HCT116 (cell line): Measurements from ENCODE around the gene CFAP97. TPM values are rescaled to one million over a fixed set of nuclear protein-coding genes. Genes with fewer than 3 reads are reported as not detected.

Source experiments
- ATAC-seq: fragments of 200-7000 bp; cut with Tn5 transposase; 2 replicates; pipeline ENCODE4 v1.9.1; 2020; ENCODE audit warnings: mild to moderate bottlenecking, moderate library complexity
- BruUV-seq: library from RNA; stranded (reverse); fragments of 400-500 nt; replicated peaks from 2 replicates; lab custom pipeline; 2021; lab: Mats Ljungman, UMichigan
- CTCF ChIA-PET: fragments of 300-600 bp; sonication (Branson Sonifier 250); formaldehyde crosslinking; loops from one replicate; lab custom pipeline; 2021; ENCODE audit warnings: antibody characterized with exemption; lab: Charles Lee
- POLR2A ChIA-PET: fragments of 300-600, 350-600 bp; sonication (Branson Sonifier 250); formaldehyde crosslinking; loops from one replicate; lab custom pipeline; 2021; ENCODE audit warnings: antibody characterized with exemption; lab: Charles Lee
- RAD21 ChIA-PET, 2 experiments: fragments of 300-600 bp; sonication (Branson Sonifier 250); formaldehyde crosslinking; loops; one replicate each; lab custom pipeline; 2023; ENCODE audit warnings: low total read pairs in 2 of 2; ENCODE audit not compliant: uncharacterized antibody in 2 of 2, unreplicated experiment in 2 of 2, low non-redundant PET in 1 of 2; lab: Charles Lee
- DNase-seq: peaks from one replicate; pipeline ENCODE4 v3.0.0-alpha.2; 2010; ENCODE audit warnings: low read depth, low spot score
- H2AFZ ChIP-seq: fragments of 200-600 bp; shearing (Covaris generic), sonication (generic); 2 replicates; pipeline ENCODE4 v1.6.1; 2017; ENCODE audit warnings: low read depth, mixed run types, mixed read lengths, antibody characterized with exemption, low read length; ENCODE audit not compliant: poor library complexity, severe bottlenecking
- H3K27ac ChIP-seq: 2 replicates; pipeline ENCODE4 v1.5.1; 2012; ENCODE audit warnings: low read depth, low read length
- H3K27me3 ChIP-seq: fragments of 200-600 bp; sonication (generic); 2 replicates; pipeline ENCODE4 v1.6.1; 2016; ENCODE audit warnings: mixed run types, low read length, mixed read lengths; ENCODE audit not compliant: insufficient read depth
- H3K36me3 ChIP-seq, 2 experiments: fragments of 200-500 bp in 1 of 2; fragments of 200-600 bp in 1 of 2; sonication (Bioruptor generic) in 1 of 2; sonication (generic) in 1 of 2; 2 replicates each; pipeline versions ENCODE4 v1.5.1 to v1.6.1; 2014 to 2016; ENCODE audit warnings: low read length in 2 of 2, inconsistent platforms in 1 of 2, mixed read lengths in 1 of 2, mixed run types in 1 of 2; ENCODE audit not compliant: insufficient read depth in 2 of 2, control insufficient read depth in 1 of 2
- H3K4me1 ChIP-seq, 2 experiments: fragments of 200-600 bp in 1 of 2; sonication (generic) in 1 of 2; 2 replicates each; pipeline versions ENCODE4 v1.5.1 to v1.6.1; 2012 to 2017; ENCODE audit warnings: low read length in 2 of 2, inconsistent platforms in 1 of 2, mild to moderate bottlenecking in 1 of 2, mixed read lengths in 1 of 2, mixed run types in 1 of 2, moderate library complexity in 1 of 2; ENCODE audit not compliant: insufficient read depth in 2 of 2, control insufficient read depth in 1 of 2
- H3K4me2 ChIP-seq: fragments of 200-600 bp; sonication (generic); 2 replicates; pipeline ENCODE4 v1.6.1; 2017; ENCODE audit warnings: mixed run types, low read length, mixed read lengths
- H3K4me3 ChIP-seq, 2 experiments: fragments of 200-600 bp in 1 of 2; sonication (generic) in 1 of 2; replicated peaks in 1 of 2; 2 replicates each; pipeline ENCODE4 v1.5.1; 2011 to 2016; ENCODE audit warnings: low read length in 2 of 2, control low read depth in 1 of 2, low read depth in 1 of 2, mild to moderate bottlenecking in 1 of 2, mixed read lengths in 1 of 2, mixed run types in 1 of 2
- H3K79me2 ChIP-seq: fragments of 200-600 bp; sonication (generic); 2 replicates; pipeline ENCODE4 v1.6.1; 2017; ENCODE audit warnings: mild to moderate bottlenecking, mixed run types, low read length, moderate library complexity, mixed read lengths; ENCODE audit not compliant: insufficient read depth
- H3K9ac ChIP-seq: fragments of 200-600 bp; sonication (generic); 2 replicates; pipeline ENCODE4 v1.6.1; 2016; ENCODE audit warnings: low read length, mixed read lengths
- H3K9me2 ChIP-seq: fragments of 200-600 bp; sonication (generic), shearing (Covaris generic); 2 replicates; pipeline ENCODE4 v1.6.1; 2017; ENCODE audit warnings: mixed run types, mild to moderate bottlenecking, moderate library complexity; ENCODE audit not compliant: insufficient read depth
- H3K9me3 ChIP-seq, 2 experiments: fragments of 200-500 bp in 1 of 2; fragments of 200-600 bp in 1 of 2; sonication (Bioruptor generic) in 1 of 2; sonication (generic) in 1 of 2; 2 replicates each; pipeline ENCODE4 v1.6.1; 2014 to 2017; ENCODE audit warnings: low read length in 2 of 2, mixed read lengths in 2 of 2, inconsistent platforms in 1 of 2, low read depth in 1 of 2, mild to moderate bottlenecking in 1 of 2, mixed run types in 1 of 2, moderate library complexity in 1 of 2; ENCODE audit not compliant: control insufficient read depth in 1 of 2, insufficient read depth in 1 of 2
- H4K20me1 ChIP-seq: fragments of 200-600 bp; sonication (generic), shearing (Covaris generic); 2 replicates; pipeline ENCODE4 v1.6.1; 2017; ENCODE audit warnings: mixed run types, mild to moderate bottlenecking, moderate library complexity; ENCODE audit not compliant: insufficient read depth
- CEBPB ChIP-seq: IDR thresholded peaks from 2 replicates; pipeline ENCODE4 v1.6.1; 2012; ENCODE audit warnings: low read depth
- EGR1 ChIP-seq: IDR thresholded peaks from 2 replicates; pipeline ENCODE4 v1.6.1; 2012; ENCODE audit warnings: low read depth
- POLR2A ChIP-seq: IDR thresholded peaks from 2 replicates; pipeline ENCODE4 v1.7.0; 2011; ENCODE audit warnings: borderline replicate concordance; ENCODE audit not compliant: insufficient read depth, insufficient read length; ENCODE audit errors: extremely low read depth
- RAD21 ChIP-seq: IDR thresholded peaks from 2 replicates; pipeline ENCODE4 v1.6.1; 2012; ENCODE audit warnings: low read depth, mild to moderate bottlenecking
- ZNF274 ChIP-seq: fragments of 200-500 bp; sonication (Bioruptor generic); IDR thresholded peaks from 2 replicates; pipeline ENCODE4 v1.6.1; 2014; ENCODE audit warnings: mild to moderate bottlenecking, low read depth, low read length, inconsistent platforms
- intact Hi-C: fragments of 100-400 bp; cut with micrococcal nuclease; formaldehyde crosslinking; loops from 2 replicates; pipeline ENCODE4 v1.10.0; 2022
- total RNA-seq: library from RNA; stranded (reverse); gene quantifications from one replicate; pipeline ENCODE4 v1.2.1, GENCODE V29; 2021; ENCODE audit not compliant: unreplicated experiment
- TF ChIP-seq, protein P1 (sequence below), 3 experiments: fragments of 200-600 bp in 1 of 3; sonication (generic) in 1 of 3; IDR thresholded peaks in 2 of 3; conservative IDR thresholded peaks in 1 of 3; 2 replicates each; pipeline ENCODE4 v1.5.1; 2012 to 2017; ENCODE audit warnings: low read depth in 2 of 3, low read length in 2 of 3, antibody characterized with exemption in 1 of 3, borderline replicate concordance in 1 of 3, control low read depth in 1 of 3, mild to moderate bottlenecking in 1 of 3, mixed read lengths in 1 of 3, mixed run types in 1 of 3, moderate library complexity in 1 of 3; ENCODE audit not compliant: insufficient read depth in 1 of 3

Gene CFAP97
- total RNA-seq, 1 experiment from 2014 or later = 57.7 TPM

GRCh38 chr4:185134307-185134869 is 69.4 kb downstream of the CFAP97 start:
- RAD21 ChIA-PET = interaction anchor here (0.9 to 1.6 kb wide), 5 partner anchors 49 to 129 kb away, joined by 3 to 5 read pairs (median 4); no protein-coding TSS in a partner anchor
- BruUV-seq = no TSS peak
- TF ChIP-seq CEBPB (peak; percentile 62; the same call in 1 of the 2 replicates), RAD21 (peak; percentile 96), EGR1 (no peak), POLR2A (no peak), ZNF274 (no peak)
- TF ChIP-seq, protein P1, sequence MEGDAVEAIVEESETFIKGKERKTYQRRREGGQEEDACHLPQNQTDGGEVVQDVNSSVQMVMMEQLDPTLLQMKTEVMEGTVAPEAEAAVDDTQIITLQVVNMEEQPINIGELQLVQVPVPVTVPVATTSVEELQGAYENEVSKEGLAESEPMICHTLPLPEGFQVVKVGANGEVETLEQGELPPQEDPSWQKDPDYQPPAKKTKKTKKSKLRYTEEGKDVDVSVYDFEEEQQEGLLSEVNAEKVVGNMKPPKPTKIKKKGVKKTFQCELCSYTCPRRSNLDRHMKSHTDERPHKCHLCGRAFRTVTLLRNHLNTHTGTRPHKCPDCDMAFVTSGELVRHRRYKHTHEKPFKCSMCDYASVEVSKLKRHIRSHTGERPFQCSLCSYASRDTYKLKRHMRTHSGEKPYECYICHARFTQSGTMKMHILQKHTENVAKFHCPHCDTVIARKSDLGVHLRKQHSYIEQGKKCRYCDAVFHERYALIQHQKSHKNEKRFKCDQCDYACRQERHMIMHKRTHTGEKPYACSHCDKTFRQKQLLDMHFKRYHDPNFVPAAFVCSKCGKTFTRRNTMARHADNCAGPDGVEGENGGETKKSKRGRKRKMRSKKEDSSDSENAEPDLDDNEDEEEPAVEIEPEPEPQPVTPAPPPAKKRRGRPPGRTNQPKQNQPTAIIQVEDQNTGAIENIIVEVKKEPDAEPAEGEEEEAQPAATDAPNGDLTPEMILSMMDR (IDR thresholded peaks at IDR 0.05 in 2 of 3, conservative IDR thresholded peaks at IDR 0.05 in 1 of 3; ENCODE audit: borderline replicate concordance in 1 of 3, insufficient read depth in 1 of 3, low read depth in 2 of 3, low read length in 2 of 3) = peak; percentile 57 to 92 (median 89); a peak in 5 of 6 replicates
- Histone ChIP-seq H3K27me3 (no peaks in the 10 kb centered on the region), H3K4me3 (no peak overlapping the region), H4K20me1 (no peaks in the 10 kb centered on the region), H2AFZ (peak overlapping the region; percentile 84), H3K4me2 (peak overlapping the region; percentile 45), H3K9me3 (no peaks in the 10 kb centered on the region), H3K9ac (no peak overlapping the region), H3K36me3 (no peaks in the 10 kb centered on the region), H3K27ac (no peak overlapping the region), H3K79me2 (no peaks in the 10 kb centered on the region), H3K4me1 (peaks cover 2 to 5% of the 10 kb centered on the region in 2 experiments; a peak in 1 of 4 replicates), H3K9me2 (no peaks in the 10 kb centered on the region)
- DNase-seq (peak; percentile 59), ATAC-seq (peak; percentile 85)
- intact Hi-C loops = loop anchor here (1.0 to 5.0 kb wide), 5 partner anchors 49 to 387 kb away; partner anchors contain the start of gene ACSL1
- CTCF ChIA-PET = interaction anchor here (0.5 to 2.2 kb wide), 21 partner anchors 8 to 1872 kb away, joined by 3 to 47 read pairs (median 5); partner anchors contain the start of gene SLC25A4
- POLR2A ChIA-PET = interaction anchor here (0.7 to 1.9 kb wide), 5 partner anchors 9 to 95 kb away, joined by 3 to 11 read pairs (median 4); partner anchors contain the start of gene SLC25A4
